ENCODE results near the gene DTNA.
"Not testable (repeated sequence)": the region's sequence is repeated elsewhere in the genome, so short reads cannot be mapped to it uniquely, and the experiment has no call there.

Gene DTNA

GRCh38 chr18:34709750-34710441, at the start of gene DTNA:
Gene DTNA (plus strand): TSS chr18:34710298. CDS start chr18:34755977, 45,679 bp downstream.
- DNase-seq: no peak

GRCh38 chr18:34660572-34660971, 49.5 kb upstream of the DTNA start:
- no peak for DNase-seq

- no peak for DNase-seq
These were observed 48.5 kb upstream of the DTNA start for GRCh38 chr18:34661464-34662087.

DNA sequence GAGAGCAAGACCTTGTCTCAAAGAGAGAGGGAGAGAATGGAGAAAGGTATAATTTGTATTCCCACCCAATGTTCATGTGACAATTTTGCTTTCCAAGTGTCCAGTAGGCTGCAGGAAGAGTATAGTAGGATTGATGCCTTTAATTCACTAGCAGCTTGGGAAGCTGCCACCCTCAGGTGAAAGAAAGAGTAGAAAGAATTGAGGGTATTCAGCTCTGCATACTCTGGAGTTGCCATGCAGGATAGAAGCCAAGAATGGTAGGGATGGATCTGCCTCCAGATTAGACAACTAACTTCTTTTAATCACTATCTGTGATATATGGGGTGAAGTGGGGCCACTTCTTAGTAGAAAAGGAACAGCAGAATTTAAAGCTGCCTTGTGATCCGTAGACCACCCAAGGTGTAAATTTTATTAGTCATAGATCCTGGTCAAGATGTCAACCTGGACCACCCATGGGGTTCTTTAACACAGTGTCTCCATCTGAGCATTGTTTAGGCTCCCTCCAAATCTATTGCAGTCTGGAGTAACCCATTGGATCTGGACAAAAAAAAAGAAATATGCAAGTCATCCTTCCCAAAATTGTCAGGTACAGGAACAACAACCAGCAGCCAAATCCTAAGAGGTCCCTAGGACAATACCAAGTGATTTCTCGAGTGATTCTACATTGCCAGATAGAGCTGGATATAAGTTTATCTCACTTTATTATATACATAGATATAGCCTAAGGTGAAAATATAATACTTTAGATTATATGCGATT, 33.1 kb upstream of the DTNA start:
- DNase-seq: no peak

- DNase-seq: not testable (repeated sequence)
These were observed 20.3 kb upstream of the DTNA start for GRCh38 chr18:34689750-34690149.

DNA sequence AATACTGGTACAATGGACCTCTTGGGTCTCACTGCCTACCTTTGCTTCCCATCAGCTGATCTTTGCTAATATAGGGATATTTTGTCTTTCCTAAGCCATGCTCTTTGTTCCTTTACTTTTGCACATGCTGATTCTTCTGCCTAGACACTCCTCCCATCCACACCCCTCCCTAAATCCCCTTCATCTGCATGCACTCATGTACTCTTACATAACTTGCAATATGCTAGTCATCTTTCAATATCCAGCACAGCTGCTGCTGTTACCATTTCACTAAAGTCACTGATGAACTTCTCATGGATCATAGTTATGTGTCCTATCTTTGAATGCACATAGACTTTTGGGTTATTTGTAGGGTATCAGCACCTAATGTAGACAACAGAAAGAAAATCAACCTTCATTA, 18.5 kb upstream of the DTNA start:
- no peak for DNase-seq

DNA sequence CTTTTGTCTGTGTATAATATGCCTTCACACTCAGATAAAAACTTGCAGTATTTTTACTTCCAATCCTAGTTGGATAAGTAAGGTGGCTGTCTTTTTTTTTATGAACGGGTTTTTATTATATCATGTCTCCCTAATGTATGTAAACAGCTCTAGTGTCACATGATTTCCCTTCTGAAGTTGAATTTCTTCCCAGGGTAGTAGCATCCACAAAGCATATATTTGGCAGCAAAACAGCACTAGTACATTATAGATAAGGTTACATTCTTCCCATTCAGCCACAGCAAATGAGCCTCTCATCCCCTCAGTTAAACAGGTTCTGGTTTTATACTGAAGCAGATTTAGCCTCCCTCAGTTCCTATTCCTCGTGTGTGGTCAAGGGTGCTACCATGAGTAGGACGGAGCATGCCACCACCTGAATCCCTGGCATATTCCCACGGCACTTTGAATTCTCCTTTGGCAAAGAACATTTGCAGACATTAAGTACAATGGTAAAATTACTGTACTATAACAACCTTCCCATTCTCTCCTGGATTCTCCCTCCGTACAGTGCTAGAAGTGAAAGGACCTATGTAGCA, 15.4 kb upstream of the DTNA start:
- DNase-seq: no peak

DNA sequence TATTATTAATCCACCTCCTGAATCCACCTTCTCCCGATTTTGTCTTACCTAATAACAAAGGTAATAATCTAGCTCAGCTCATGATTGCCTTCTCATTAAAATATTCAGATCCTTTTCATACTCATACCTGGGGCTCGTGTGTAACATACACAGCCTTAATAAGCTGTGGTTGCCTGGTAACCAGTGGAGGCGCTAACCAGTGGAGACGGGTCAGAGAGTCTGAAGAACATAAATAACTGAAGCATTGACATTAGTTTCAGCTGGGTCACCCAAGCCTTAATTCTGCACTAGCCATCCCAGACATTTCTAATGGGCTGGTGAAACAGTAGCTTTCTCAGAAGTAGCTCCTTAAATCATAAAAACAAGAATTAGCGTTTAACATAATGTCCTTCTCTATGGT, 14.8 kb upstream of the DTNA start:
- no peak for DNase-seq

GRCh38 chr18:34696671-34697070, 13.4 kb upstream of the DTNA start:
- no peak for DNase-seq

GRCh38 chr18:34697233-34697632, 12.9 kb upstream of the DTNA start:
- no peak for DNase-seq

DNA sequence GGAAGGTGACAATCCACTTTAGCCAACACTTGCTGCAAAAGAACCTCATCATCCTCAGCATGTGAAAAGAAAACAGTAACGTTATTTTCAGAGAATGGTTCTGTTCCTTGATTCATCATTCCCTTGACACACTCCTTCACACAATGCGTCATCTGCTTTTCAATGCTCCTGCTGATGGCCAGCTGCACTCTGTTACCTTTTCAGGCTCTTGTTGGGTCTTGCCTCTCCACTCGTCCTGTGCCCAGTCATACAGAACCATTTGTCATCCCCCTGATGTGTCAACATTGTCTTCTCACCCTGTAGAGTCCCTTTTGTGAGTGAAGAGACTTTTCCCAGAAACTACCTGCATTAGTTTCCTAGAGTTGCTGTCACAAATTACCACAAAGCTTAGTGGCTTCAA, 12.2 kb upstream of the DTNA start:
- no peak for DNase-seq

- no peak for DNase-seq
These were observed 8.2 kb upstream of the DTNA start for GRCh38 chr18:34701911-34702310.

DNA sequence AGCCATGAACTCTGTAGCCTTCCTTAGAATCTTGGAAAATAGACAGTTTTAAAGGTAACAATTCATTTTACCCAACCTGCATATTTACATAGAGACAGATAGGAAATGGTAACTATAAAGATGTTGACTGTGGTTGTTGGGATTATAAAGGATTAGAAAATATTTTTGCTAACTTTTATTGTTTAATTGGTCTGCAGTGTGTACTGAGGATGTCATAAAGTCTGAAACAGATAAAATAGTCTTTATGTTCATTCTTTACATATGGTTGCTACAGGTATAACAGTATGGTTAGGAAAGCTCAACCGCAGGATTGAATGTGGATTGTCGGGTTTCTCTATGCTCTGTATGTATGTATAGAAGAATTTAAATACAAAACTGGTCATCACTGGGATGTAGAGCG, 7.3 kb upstream of the DTNA start:
- no peak for DNase-seq

GRCh38 chr18:34704074-34704473, 6.0 kb upstream of the DTNA start:
- no peak for DNase-seq

DNA sequence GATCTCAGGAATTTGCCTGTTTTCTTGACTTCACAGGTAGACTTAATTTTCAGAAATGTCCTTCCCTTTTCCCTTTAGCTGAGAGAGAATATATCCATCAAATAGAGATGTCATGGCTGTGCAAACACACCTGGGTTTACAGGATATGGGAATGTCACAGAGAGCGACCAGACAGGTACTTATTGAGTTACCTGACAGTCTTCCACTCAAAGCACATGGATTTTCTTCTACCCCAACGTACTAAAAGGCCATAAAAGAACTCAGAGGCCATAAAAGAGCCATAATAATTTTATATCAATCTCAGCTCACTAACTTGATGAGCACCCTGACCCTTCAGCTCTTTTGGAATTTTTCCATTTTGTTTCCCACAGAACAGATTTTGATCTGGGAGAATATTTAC, 5.3 kb upstream of the DTNA start:
- DNase-seq: no peak

- no peak for DNase-seq
These were observed 2.4 kb upstream of the DTNA start for GRCh38 chr18:34707670-34708069.

DNA sequence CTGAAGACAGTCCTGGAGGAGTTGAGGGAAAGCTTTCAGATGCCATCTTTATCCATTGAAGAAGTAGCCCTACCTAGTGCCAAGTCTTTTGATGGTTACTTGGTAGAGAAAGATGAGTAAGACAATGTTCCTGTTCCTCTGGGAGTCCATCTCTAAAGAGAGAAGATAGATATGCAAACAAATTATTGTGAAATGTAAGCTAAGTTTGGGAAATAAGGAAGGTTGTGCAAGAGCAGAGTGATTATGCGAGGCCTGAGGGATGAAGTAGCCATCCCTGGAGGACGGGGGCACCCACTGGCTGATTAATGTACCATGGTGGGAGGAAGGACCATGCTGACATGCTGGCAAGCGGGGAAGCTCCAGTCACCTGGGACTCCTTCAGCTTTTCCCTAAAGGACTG, 994 bp upstream of the DTNA start:
- DNase-seq: no peak

- no peak for DNase-seq
These were observed 388 bp downstream of the DTNA start for GRCh38 chr18:34710458-34710914.

DNA sequence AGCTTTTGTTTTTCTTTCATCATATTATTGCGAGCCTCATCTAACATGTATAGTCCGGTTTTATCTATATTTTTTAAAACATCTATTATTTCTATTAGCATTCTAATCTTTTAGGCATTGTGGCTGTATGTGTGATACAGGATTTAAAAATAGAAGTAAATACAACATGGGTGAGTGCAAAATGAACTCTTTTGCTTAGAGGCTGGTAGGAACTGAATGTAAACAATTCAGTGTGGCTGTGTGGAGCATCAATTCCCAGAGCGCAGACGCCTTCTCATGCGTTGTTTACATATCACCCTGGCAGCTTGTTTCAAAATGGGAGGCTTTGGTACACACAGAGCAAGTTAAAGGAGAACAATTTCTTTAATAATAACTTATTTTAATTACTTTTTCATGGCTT, 836 bp downstream of the DTNA start:
- DNase-seq: no peak

- not testable (repeated sequence) for DNase-seq
These were observed 6.0 kb downstream of the DTNA start for GRCh38 chr18:34716111-34716510.

DNA sequence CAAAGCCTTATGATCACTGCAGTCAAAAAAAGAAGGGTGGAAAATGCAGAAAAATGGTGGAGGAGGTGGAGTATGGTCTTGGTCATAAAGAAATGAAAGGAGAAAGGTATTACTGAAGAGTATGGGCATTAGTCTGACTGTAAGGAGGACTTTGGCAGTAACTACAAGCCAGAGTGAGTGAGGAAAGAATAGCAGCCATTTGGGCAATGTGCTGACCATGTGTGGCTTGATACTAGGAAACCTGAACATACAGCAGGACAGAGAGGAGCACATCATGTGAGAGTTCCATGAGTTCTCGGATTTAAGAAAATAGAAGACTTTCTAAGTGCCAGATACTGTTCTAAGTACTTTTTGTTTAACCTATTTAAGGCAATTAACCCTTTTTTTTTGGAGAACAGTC, 8.5 kb downstream of the DTNA start:
- no peak for DNase-seq

GRCh38 chr18:34720220-34720619, 10.1 kb downstream of the DTNA start:
- no peak for DNase-seq

DNA sequence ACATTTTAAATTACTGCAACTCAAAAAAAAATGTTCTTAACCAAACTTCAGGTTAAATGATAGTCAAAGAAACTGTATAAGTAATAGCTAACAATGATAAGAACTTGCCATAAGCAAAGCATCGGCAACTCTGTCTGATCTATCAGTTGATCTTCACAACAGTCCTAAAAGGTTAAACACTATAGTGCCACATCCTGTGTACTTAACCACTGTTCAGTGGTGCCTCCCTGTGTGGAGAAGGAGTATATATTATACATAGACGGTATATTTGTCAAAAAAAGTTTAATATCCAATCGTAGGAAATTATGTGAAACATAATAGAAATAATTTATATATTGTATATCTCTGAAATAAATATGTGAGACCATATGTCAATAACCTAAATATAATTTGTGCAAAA, 13.0 kb downstream of the DTNA start:
- no peak for DNase-seq

DNA sequence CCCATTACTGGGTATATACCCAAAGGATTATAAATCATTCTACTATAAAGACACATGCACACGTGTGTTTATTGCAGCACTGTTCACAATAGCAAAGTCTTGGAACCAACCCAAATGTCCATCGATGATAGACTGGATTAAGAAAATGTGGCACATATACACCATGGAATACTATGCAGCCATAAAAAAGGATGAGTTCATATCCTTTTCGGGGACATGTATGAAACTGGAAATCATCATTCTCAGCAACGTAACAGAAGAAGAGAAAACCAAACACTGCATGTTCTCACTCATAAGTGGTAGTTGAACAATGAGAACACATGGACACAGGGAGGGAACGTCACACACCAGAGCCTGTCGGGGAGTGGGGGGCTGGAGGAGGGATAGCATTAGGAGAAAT, 15.6 kb downstream of the DTNA start:
- DNase-seq: not testable (repeated sequence)

All from activated T-cell treated with anti-CD3 and anti-CD28 coated beads for 4 hours (primary cell).